Measurements from ENCODE around the gene LCOR. TPM values are rescaled to one million over a fixed set of nuclear protein-coding genes. Genes with fewer than 3 reads are reported as not detected.

Gene LCOR
- total and polyA plus RNA-seq, 2 of the 13 experiments (the other 11 are each of a cell fraction or from before 2014, with no cell fraction given), result 12.4 to 23.7 TPM

DNA sequence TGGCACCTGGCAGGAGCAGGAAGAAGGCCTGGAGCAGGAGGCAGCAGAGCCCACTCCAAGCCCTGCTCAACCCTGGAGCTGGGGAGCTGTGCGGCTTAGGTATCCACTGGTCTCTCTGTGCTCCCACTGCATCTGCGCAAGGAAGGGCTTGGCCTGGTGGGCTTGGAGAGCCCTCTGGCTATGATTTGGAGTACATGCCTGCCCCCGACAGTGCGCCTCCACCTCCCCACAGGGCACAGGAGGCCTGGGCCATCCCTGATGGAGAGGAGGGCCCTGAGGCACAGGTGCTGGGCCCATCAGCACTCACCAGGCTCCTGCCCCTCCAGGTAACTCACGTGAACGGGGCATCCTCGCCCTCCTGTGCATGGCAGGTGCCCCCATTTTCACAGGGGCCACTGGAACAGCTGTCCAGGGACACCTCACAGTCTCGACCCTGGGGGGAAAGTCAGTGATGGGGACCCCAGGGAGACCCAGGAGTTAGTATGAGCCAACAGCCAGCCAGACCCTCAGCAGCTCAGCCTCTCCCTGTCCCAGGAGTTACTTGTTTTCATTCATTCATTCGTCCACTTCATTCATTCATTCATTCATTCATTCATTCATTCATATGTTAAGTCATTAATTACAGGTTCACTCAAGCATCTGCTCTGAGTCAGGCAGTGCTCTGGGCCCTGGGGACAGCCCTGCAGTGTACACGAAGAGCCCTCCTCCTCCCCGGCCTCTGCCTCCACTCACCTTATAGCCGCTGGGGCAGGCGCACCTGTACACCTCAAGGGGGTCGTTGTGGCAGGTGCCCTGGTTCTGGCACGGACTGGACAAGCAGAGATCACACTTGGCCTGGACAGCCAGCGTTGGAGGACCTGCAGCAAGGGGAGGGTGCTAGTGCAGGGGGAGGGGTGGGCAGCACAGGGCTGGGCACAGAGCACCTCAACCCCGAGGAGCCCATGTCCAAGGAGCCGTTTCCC, 186.4 kb downstream of the LCOR start (continued):
- TF ChIP-seq, protein P1, sequence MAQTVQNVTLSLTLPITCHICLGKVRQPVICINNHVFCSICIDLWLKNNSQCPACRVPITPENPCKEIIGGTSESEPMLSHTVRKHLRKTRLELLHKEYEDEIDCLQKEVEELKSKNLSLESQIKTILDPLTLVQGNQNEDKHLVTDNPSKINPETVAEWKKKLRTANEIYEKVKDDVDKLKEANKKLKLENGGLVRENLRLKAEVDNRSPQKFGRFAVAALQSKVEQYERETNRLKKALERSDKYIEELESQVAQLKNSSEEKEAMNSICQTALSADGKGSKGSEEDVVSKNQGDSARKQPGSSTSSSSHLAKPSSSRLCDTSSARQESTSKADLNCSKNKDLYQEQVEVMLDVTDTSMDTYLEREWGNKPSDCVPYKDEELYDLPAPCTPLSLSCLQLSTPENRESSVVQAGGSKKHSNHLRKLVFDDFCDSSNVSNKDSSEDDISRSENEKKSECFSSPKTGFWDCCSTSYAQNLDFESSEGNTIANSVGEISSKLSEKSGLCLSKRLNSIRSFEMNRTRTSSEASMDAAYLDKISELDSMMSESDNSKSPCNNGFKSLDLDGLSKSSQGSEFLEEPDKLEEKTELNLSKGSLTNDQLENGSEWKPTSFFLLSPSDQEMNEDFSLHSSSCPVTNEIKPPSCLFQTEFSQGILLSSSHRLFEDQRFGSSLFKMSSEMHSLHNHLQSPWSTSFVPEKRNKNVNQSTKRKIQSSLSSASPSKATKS (CRISPR knock-in tag; IDR thresholded peaks at IDR 0.05), result no peak
- TF ChIP-seq ZNF550 (CRISPR knock-in tag; IDR thresholded peaks at IDR 0.05; ENCODE audit: borderline replicate concordance) (no peak), RARA (CRISPR knock-in tag; IDR thresholded peaks at IDR 0.05) (no peak), CCDC6 (CRISPR knock-in tag; IDR thresholded peaks at IDR 0.05) (no peak), GZF1 (CRISPR knock-in tag; IDR thresholded peaks at IDR 0.05) (no peak), PHF20 (CRISPR knock-in tag; IDR thresholded peaks at IDR 0.05) (no peak), ZFP36 (IDR thresholded peaks at IDR 0.05; ENCODE audit: borderline replicate concordance, low read depth, low read length, partially characterized antibody) (no peak)
- TF ChIP-seq, protein P2, sequence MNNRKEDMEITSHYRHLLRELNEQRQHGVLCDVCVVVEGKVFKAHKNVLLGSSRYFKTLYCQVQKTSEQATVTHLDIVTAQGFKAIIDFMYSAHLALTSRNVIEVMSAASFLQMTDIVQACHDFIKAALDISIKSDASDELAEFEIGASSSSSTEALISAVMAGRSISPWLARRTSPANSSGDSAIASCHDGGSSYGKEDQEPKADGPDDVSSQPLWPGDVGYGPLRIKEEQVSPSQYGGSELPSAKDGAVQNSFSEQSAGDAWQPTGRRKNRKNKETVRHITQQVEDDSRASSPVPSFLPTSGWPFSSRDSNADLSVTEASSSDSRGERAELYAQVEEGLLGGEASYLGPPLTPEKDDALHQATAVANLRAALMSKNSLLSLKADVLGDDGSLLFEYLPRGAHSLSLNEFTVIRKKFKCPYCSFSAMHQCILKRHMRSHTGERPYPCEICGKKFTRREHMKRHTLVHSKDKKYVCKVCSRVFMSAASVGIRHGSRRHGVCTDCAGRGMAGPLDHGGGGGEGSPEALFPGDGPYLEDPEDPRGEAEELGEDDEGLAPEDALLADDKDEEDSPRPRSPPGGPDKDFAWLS (CRISPR knock-in tag; IDR thresholded peaks at IDR 0.05; ENCODE audit: borderline replicate concordance), result no peak
